Hepatocyte (in vitro differentiated cells): ENCODE data around the gene UQCRHL.
A peak's percentile ranks its signal among the peaks of the same experiment; 100 is the strongest.

Experiments
- EZH2 ChIP-seq: fragments of 200-600 bp; sonication (generic); IDR thresholded peaks from 2 replicates; pipeline ENCODE4 v1.6.1; 2016; ENCODE audit warnings: antibody characterized with exemption, mild to moderate bottlenecking, borderline replicate concordance
- EZH2phosphoT487 ChIP-seq: fragments of 200-600 bp; sonication (generic); IDR thresholded peaks from one replicate; pipeline ENCODE4 v1.6.1; 2018; ENCODE audit warnings: antibody characterized with exemption, mild to moderate bottlenecking, low read depth, moderate library complexity; ENCODE audit not compliant: unreplicated experiment, severe bottlenecking
- TF ChIP-seq, protein P1 (sequence below): fragments of 200-600 bp; sonication (generic); IDR thresholded peaks from 2 replicates; pipeline ENCODE4 v1.5.1; 2016; ENCODE audit warnings: antibody characterized with exemption, mild to moderate bottlenecking; ENCODE audit not compliant: poor library complexity

DNA sequence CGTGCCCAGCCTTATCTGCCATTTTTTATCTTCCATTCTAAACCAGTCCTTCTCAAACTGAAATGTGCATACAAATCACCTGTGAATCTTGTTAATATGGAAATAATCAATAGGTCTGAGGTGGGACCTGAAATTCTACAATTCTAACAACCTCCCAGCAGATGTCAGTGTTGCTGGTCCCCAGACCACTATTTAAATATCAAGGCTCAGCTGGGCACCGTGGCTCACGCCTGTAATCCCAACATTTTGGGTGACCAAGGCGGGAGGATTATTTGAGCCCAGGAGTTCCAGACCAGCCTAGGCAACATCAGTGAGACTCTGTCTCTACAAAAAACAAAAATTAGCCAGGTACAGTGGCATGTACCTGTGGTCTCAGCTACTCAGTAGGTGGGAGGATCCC lies 4.1 kb downstream of the UQCRHL start:
- TF ChIP-seq, protein P1, sequence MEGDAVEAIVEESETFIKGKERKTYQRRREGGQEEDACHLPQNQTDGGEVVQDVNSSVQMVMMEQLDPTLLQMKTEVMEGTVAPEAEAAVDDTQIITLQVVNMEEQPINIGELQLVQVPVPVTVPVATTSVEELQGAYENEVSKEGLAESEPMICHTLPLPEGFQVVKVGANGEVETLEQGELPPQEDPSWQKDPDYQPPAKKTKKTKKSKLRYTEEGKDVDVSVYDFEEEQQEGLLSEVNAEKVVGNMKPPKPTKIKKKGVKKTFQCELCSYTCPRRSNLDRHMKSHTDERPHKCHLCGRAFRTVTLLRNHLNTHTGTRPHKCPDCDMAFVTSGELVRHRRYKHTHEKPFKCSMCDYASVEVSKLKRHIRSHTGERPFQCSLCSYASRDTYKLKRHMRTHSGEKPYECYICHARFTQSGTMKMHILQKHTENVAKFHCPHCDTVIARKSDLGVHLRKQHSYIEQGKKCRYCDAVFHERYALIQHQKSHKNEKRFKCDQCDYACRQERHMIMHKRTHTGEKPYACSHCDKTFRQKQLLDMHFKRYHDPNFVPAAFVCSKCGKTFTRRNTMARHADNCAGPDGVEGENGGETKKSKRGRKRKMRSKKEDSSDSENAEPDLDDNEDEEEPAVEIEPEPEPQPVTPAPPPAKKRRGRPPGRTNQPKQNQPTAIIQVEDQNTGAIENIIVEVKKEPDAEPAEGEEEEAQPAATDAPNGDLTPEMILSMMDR = peak; percentile 52
- no peak for TF ChIP-seq EZH2
- TF ChIP-seq EZH2phosphoT487 = no peak
